Mononuclear cell (primary cell): ENCODE measurements around the gene GTPBP4. TPM values are rescaled to one million over a fixed set of nuclear protein-coding genes. Genes with fewer than 3 reads are reported as not detected.

ENCODE experiments used
- H3K27me3 ChIP-seq: 2 replicates; pipeline ENCODE4 v1.6.0; 2011; ENCODE audit warnings: low read length, control low read depth; ENCODE audit not compliant: insufficient read depth
- H3K4me1 ChIP-seq: 2 replicates; pipeline ENCODE4 v1.5.1; 2011; ENCODE audit warnings: mild to moderate bottlenecking, low read length, control low read depth; ENCODE audit not compliant: insufficient read depth
- H3K4me3 ChIP-seq: 2 replicates; pipeline ENCODE4 v1.5.1; 2011; ENCODE audit warnings: mild to moderate bottlenecking, low read length, moderate library complexity
- H3K9me3 ChIP-seq: 2 replicates; pipeline ENCODE4 v1.5.1; 2011; ENCODE audit warnings: low read depth, mild to moderate bottlenecking, control low read depth, low read length
- total RNA-seq: library from RNA; depleted of rRNA; stranded (reverse); fragments of >200 nt; gene quantifications from one replicate; pipeline ENCODE4 v1.2.3, GENCODE V29; 2012

Gene GTPBP4
- total RNA-seq, 1 donor = 42.3 TPM

DNA sequence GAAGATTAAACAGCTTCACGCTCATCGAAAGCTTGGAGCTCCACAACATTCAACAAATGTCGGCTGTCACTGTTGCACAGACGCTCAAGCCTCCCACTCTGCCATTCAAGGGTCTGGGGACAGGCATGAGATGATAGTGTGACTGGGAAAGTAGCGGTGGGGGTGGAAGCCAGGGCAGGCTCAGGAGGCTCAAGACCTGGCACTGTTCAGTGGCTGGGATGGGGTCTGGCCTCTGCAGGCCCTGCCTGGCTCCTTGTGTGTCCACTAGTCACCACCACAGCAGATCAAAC, 13.5 kb upstream of the GTPBP4 start:
- peaks cover 10% of the 10 kb centered on the region for H3K4me1 ChIP-seq
- H3K27me3 ChIP-seq = no peaks in the 10 kb centered on the region
- no peak overlapping the region for H3K4me3 ChIP-seq
- peaks cover 14% of the 10 kb centered on the region for H3K9me3 ChIP-seq

DNA sequence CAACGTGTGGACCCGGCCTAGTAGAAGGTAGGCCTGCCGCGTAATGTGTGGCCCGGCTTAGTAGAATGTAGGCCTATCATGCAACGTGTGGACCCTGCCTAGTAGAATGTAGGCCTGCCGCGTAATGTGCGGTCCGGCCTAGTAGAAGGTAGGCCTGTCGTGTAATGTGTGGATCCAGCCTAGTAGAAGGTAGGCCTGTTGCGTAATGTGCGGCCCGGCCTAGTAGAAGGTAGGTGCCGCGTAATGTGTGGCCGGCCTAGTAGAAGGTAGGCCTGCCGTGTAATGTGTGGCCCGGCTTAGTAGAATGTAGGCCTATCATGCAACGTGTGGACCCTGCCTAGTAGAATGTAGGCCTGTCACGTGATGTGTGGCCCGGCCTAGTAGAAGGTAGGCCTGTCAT, 11.9 kb upstream of the GTPBP4 start:
- H3K4me3 ChIP-seq = no peak overlapping the region
- H3K4me1 ChIP-seq = peaks cover 3% of the 10 kb centered on the region
- H3K9me3 ChIP-seq = peaks cover 14% of the 10 kb centered on the region
- no peaks in the 10 kb centered on the region for H3K27me3 ChIP-seq

DNA sequence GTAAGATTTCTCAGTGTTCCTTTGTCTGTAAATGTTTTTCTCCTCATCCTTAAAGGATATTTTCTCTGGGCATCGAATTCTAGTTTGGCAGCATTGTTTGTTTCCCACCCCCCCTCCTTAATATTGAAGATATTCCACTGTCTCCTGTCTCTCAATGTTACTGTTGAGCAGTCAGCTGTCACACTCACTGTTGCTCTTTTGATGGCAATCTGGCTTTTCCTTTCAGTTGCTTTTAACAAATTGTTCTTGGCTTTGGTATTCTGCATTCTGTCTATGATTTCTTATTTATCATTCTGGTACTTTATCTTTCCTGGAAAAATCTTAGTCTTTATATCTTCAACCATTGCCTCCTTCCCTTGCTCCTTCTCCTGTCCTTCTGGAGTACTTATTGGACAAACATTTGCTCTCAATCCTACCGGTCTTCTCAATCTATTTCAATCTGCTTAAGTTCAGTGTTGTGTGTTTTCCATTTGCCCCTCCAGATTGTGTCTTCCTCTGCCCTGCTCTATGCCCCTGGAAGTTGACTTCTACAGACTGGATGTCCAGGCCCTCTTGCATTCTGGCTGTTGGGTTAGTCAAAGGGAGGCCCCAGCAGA, 9.3 kb upstream of the GTPBP4 start:
- H3K4me1 ChIP-seq = no peaks in the 10 kb centered on the region
- H3K9me3 ChIP-seq = peaks cover 14% of the 10 kb centered on the region
- no peaks in the 10 kb centered on the region for H3K27me3 ChIP-seq
- H3K4me3 ChIP-seq = no peak overlapping the region

DNA sequence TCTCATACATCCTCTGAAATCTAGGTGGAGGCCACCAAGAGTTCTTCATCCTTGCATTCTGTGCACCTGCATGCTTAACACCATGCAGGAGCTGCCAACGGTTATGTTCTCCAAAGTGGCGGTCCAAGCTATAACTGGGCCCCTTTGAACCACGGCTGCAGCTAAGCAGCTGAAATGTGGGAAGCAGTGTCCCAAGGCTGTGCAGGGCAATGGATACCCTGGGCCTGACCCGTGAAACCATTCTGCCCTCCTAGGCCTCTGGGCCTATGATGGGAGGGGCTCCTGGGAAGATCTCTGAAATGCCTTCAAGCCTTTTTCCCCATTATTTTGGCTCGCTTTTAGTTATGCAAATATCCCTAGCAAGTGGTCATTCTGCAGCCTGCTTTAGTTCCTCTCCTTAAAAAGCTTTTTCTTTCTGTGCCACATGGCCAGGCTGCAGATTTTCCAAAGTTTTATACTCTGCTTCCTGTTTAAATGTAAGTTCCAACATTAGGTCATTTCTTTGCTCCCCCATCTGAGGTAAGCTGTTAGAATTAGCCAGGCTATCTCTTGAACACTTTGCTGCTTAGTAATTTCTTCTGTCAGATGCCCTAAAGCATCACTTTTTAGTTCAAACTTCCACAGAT, 7.7 kb upstream of the GTPBP4 start:
- H3K27me3 ChIP-seq = no peaks in the 10 kb centered on the region
- H3K4me1 ChIP-seq = no peaks in the 10 kb centered on the region
- H3K9me3 ChIP-seq = peaks cover 14% of the 10 kb centered on the region
- no peak overlapping the region for H3K4me3 ChIP-seq

DNA sequence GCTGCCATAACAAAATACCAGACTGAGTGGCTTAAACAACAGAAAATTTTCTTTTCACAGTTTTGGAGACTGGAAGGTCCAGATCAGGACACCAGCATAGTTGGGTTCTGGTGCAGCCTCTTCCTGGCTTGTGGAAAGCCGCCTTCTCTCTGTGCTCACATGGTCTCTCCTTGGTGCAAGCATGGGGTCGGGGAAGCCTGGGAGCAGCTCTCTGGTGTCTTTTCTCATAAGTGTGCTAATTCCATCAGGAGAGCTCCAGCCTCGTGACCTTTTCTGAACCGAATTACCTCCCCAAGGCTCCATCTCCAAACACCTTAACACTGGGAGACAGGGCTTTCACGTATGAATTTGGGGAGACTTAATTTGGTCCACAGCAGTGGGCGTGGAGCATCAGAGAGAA, 4.8 kb upstream of the GTPBP4 start:
- no peaks in the 10 kb centered on the region for H3K27me3 ChIP-seq
- no peak overlapping the region for H3K4me3 ChIP-seq
- peaks cover 10% of the 10 kb centered on the region for H3K9me3 ChIP-seq
- peaks cover 10% of the 10 kb centered on the region for H3K4me1 ChIP-seq

GRCh38 chr10:983971-984655, 4.1 kb upstream of the GTPBP4 start:
- H3K9me3 ChIP-seq = peaks cover 3% of the 10 kb centered on the region
- H3K4me3 ChIP-seq = no peak overlapping the region
- H3K4me1 ChIP-seq = peaks cover 14% of the 10 kb centered on the region
- H3K27me3 ChIP-seq = no peaks in the 10 kb centered on the region

GRCh38 chr10:985361-985760, 2.9 kb upstream of the GTPBP4 start:
- Histone ChIP-seq H3K27me3 (no peaks in the 10 kb centered on the region), H3K9me3 (no peaks in the 10 kb centered on the region), H3K4me1 (peaks cover 22% of the 10 kb centered on the region)

GRCh38 chr10:986137-986825, 2.0 kb upstream of the GTPBP4 start:
- no peaks in the 10 kb centered on the region for H3K9me3 ChIP-seq
- peaks cover 27% of the 10 kb centered on the region for H3K4me1 ChIP-seq
- H3K4me3 ChIP-seq = no peak overlapping the region
- H3K27me3 ChIP-seq = no peaks in the 10 kb centered on the region

More at GRCh38 chr10:985361-985760, 2.9 kb upstream of the GTPBP4 start:
- no peak overlapping the region for H3K4me3 ChIP-seq

GRCh38 chr10:986881-987619, 1.2 kb upstream of the GTPBP4 start:
- Histone ChIP-seq H3K4me1 (peaks cover 27% of the 10 kb centered on the region), H3K4me3 (peak overlapping the region; percentile 99), H3K9me3 (no peaks in the 10 kb centered on the region), H3K27me3 (no peaks in the 10 kb centered on the region)

DNA sequence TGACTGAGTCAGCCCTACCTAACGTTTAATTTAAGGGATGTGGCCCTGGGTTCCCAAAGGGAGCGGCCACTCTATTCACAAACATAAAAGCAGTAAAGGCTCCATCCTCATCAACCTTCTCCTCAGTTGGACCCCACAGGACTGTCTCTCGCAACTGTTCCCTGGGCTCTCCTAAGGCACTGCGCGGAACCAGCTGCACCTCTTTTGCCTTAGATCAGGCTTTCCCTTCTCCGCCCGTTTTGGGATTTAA, 689 bp upstream of the GTPBP4 start:
- peak overlapping the region; percentile 99 for H3K4me3 ChIP-seq
- H3K4me1 ChIP-seq = peaks cover 27% of the 10 kb centered on the region
- no peaks in the 10 kb centered on the region for H3K9me3 ChIP-seq
- no peaks in the 10 kb centered on the region for H3K27me3 ChIP-seq

DNA sequence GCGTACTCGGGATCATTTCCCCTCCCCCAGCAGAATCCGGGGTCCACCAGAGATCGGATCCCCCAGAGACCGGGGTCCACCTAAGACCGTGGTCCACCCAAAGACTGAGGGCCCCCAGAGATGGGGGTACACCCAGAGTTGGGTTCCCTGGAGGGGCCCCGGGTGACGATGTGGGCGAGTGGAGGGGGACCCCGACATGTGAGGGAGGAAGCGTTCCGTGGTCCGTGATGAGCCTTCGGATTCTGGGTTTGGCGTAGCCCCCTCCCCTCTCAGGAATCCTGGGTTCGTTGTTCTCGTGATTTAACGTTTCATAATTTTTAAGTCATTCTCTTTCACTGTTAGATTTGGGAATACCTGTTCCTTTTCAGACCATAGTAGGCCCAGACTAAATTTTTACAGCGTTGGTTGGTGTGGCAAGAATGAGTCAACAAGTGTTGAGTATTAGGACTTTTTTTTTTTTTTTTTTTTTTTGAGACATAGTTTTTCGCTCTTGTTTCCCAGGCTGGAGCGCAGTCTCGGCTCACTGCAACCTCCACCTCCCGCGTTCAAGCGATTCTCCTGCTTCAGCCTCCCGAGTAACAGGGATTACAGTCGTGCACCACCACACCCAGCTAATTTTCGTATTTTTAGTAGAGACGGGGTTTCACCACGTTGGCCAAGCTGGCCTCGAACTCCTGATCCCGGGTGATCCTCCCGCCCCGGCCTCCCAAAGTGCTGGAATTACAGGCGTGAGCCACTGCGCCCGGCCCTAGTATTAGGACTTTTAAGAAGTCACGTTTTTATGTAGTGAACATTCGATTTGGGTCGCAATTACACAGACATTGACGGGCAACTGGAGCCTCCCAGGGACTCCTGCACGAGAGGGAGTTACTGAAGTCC, 672 bp downstream of the GTPBP4 start:
- peaks cover 27% of the 10 kb centered on the region for H3K4me1 ChIP-seq
- no peaks in the 10 kb centered on the region for H3K9me3 ChIP-seq
- H3K27me3 ChIP-seq = no peaks in the 10 kb centered on the region
- H3K4me3 ChIP-seq = peak overlapping the region; percentile 99

GRCh38 chr10:990808-991207, 2.6 kb downstream of the GTPBP4 start:
- Histone ChIP-seq H3K9me3 (no peaks in the 10 kb centered on the region), H3K4me3 (no peak overlapping the region), H3K27me3 (no peaks in the 10 kb centered on the region), H3K4me1 (peaks cover 27% of the 10 kb centered on the region)

DNA sequence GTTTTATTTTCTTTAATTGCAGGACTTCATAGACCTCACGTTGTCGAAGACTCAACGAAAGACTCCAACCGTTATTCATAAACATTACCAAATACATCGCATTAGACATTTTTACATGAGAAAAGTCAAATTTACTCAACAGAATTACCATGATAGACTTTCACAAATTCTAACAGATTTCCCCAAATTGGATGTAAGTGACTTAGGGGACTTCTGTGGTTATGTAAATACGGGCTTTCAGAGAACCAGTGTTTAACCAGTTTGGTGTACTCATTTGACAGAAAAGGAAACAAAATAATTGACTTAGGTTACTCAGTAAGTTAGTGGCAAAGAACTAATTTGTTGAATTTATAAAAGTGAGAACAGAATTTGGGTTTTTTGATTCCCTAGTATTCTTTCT, 4.2 kb downstream of the GTPBP4 start:
- Histone ChIP-seq H3K9me3 (no peaks in the 10 kb centered on the region), H3K4me1 (peaks cover 20% of the 10 kb centered on the region), H3K4me3 (no peak overlapping the region), H3K27me3 (no peaks in the 10 kb centered on the region)

DNA sequence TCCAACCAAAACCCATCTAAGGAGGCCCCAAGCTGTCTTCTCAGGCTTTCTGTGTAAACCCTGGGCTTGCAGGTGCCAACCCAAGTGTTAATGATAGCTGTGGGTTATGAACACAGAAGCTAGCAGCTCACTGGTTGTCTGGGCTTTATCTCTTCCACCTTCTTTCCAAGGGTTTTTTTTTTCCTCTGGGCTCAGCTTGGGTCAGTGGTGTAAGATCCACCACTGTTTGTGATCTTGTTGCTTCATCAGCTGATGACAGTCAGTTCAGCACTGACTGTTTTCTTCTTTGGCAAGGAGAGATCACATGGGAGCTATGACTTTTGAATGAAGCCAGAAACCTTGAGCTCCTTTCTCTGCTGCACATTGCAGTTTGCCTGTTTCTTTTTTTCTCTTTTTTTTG, 4.6 kb downstream of the GTPBP4 start:
- H3K4me3 ChIP-seq = no peak overlapping the region
- no peaks in the 10 kb centered on the region for H3K9me3 ChIP-seq
- no peaks in the 10 kb centered on the region for H3K27me3 ChIP-seq
- H3K4me1 ChIP-seq = peaks cover 17% of the 10 kb centered on the region
